GM21528 (cell line): ENCODE data around the gene SPARC.
"Not testable (repeated sequence)": the region's sequence is repeated elsewhere in the genome, so short reads cannot be mapped to it uniquely, and the experiment has no call there.

Experiments used
- ATAC-seq: cut with Tn5 transposase; IDR thresholded peaks from one replicate; pipeline ENCODE4 v1.9.1; 2021; ENCODE audit warnings: mild to moderate bottlenecking, moderate library complexity; ENCODE audit not compliant: unreplicated experiment, low FRiP score

The SPARC gene

DNA sequence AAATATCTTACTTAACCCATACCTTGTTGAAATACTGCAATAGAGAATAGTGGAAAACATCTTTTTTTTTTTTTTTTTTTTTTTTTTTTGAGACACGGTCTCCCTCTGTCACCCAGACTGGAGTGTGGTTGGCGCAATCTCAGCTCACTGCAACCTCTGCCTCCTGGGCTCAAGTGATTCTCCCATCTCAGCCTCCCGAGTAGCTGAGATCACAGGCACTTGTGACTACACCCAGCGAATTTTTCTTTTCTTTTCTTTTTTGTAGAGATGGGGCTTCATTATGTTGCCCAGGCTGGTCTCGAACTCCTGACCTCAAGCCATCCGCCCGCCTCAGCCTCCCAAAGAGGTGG is 6.6 kb downstream of the SPARC start:
- not testable (repeated sequence) for ATAC-seq

DNA sequence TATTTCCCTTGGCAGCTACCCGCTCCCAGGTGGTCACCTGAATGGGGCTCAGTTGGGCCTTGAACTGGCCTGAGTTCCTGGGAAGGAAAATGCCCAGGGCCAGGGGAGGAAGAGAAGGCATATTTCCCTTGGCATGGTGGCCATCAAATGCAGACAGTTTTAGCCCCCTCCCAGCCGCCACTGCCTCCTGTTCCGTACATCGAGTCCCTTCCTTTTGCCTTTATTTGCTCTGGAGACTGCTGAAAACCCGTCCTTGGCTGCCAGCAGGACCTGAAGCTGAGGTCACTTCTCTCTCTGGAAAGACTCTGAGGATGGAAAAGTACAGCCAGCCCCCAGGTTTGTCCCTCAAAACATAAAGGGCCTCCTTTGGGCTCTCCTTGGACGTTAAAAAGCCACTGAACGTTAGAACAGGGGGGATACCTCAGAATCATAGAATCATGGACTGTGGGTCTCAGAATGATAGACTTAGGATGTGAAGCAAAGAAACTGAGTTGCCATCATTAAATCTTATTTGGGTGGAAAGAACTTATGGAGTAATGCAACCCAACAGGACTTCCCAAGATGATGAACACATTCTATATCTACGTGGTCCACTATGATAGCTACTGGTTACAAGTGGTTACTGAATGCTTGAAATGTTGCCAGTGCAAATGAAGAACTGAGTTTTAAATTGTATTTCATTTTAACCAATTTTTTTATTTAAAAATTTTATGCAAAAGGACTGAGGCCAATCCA is 7.1 kb downstream of the SPARC start:
- no peak for ATAC-seq

- ATAC-seq, result no peak
Measured at GRCh38 chr5:151678713-151679112, 8.0 kb downstream of the SPARC start.

- ATAC-seq, result no peak
Measured at GRCh38 chr5:151677776-151678545, 8.8 kb downstream of the SPARC start.

- ATAC-seq, result no peak
Measured at GRCh38 chr5:151676719-151677118, 10.0 kb downstream of the SPARC start.

GRCh38 chr5:151676314-151676712 is 10.4 kb downstream of the SPARC start:
- no peak for ATAC-seq

- ATAC-seq, result no peak
Measured at GRCh38 chr5:151675611-151676313, 11.0 kb downstream of the SPARC start.

DNA sequence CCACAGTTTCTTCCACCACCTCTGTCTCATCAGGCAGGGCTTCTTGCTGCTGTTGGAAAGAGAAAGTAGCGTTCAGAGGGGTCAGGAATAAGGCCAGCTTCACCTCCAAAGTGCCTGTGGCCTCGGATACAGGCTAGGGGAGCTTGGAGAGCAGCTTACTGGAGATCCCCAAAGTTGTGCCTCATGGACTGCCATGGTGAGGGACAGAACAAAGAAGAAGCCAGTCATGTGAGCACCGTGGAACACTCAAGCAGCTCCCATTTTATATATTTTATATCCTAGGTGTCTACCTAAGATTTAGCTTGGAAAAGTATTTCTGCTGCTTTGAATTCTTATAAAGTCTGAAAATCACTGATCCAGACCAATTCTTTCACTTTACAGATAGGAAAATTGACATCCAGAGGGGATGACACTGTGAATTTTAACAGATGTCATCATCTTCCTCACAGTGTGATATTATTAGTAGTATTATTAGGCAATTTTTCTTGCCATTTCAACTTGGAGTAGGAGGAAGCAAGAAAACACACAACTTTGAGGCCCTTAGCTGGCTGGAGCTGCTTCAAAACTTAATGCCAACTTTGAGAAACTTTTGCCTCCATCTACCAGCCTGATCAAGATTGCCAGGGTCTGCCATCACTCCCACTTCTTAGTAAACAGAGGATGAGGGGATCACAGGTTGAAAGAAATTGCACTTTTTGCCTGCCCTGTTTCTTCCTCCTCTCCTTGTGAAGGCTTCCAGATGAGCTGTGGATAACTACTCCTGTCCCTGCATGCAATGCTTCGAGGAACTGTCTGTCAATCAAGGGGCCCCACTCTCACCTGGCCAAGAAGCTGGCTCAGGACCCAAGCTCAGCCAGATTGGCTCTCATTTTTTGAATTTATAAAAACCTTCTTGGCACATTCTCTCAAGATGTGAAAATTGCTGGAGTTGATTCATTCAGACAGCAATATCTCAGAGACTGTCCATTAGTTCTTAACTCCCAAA is 11.8 kb downstream of the SPARC start:
- no peak for ATAC-seq

GRCh38 chr5:151673421-151673820 is 13.3 kb downstream of the SPARC start:
- no peak for ATAC-seq

- ATAC-seq, result no peak
Measured at GRCh38 chr5:151672516-151672915, 14.2 kb downstream of the SPARC start.

- no peak for ATAC-seq
Measured at GRCh38 chr5:151671950-151672349, 14.8 kb downstream of the SPARC start.

- ATAC-seq, result no peak
Measured at GRCh38 chr5:151670953-151671636, 15.6 kb downstream of the SPARC start.

GRCh38 chr5:151670083-151670686 is 16.5 kb downstream of the SPARC start:
- no peak for ATAC-seq

DNA sequence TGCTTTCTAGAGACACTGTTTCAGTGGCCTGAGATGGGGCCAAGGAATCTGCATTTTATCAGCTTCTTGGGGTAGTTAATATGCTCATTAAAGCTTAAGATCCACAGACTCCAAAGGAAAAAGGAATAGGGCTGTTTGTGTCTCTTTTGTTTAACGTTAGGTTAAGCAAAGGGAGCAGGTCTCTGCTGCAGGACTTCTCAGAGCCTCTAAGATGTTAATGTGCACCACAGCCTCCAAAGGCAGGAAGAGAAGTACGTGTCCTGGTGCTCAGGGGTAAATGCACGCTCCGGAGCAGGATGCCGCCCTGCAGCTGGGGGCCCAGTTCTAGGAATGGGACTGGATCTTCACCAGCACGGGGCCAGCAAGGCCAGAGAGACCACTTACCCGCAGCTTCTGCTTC is 19.6 kb downstream of the SPARC start:
- no peak for ATAC-seq

DNA sequence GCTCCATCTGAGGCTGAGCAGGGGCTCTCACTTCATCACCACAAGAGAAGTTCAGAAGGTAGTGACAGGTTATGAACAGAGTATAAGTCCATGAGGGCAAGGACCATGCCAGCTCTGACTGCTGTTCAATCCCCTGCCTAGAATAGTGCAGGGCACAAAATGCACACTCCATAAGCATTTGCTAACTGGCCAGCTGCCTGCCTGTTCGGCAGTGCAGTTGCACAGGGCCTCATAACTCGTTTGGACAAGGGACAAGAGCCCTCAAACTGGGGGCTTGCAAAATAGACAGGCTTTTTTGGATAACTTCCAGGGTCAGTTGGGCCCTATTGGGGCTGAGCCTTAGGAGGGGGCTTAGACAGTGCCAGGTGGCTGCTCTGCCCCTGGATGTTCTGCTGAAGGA is 21.1 kb downstream of the SPARC start:
- ATAC-seq, result no peak

DNA sequence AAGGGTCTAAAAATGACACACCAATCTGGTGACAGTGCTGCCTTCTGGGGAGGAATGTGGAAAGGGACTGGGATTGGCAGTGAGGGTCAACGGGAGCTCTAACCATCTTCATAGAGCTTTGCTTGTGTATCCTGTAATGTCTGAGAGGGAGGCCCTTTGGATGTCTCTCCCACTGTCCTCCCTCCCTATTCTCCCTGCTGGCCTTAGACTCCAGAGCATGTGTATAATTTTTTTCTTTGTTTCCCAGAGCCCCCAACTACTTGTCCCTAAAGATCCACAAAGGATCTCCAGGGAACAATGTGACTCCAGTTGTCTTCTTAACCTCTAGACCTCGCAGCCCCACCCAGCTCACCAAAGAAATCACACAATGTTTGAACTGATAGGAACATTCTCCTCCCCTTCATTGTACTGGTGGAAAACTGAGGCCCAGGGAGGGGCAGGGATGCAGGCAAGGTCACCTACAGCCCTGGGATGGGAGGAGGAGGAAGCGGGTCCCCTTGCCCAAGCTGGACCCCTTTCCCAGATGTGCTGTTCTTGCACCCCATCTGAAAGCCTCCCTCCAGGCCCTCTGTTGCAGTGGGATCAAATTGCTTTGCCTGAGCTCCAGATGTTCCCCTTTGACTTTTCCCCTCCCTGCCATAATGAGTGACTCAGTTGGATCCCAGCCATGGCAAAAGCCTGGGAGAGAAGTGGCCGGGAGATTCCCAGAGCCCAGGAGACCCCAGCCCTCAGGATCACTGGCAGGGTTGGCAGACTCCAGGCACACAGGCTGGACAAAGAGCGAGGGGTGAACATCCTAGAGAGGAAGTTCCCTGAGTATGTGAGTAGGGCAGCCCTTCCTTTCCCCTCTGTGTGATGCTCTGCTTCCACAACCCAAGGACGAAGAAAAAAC is 21.8 kb downstream of the SPARC start:
- no peak for ATAC-seq

DNA sequence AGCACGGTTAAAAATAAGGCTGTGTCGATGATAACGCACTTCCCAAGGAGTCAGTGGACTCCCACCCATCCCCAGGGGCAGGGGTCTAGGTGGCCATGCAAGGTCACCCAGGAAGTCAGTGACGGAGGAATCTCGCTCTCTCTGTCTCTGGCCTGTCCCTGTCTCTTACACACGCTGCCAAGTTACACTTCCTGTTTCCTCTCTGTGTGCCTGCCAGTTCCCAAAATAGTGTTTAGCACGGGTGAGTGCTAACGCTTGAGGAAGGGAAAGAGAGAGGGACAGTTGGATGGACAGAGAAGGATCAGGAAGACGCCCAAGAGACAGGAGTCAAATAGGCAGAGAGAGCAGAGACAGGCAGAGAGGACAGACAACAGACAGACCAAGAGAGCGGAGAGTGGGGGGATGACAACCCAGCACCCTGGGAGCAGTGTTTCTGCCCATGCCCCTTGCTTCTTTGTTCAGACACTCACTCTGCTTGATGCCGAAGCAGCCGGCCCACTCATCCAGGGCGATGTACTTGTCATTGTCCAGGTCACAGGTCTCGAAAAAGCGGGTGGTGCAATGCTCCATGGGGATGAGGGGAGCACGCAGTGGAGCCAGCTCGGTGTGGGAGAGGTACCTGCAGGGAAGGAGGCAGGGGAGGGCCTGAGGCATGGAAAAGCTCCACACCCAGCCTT is 23.0 kb downstream of the SPARC start:
- no peak for ATAC-seq

DNA sequence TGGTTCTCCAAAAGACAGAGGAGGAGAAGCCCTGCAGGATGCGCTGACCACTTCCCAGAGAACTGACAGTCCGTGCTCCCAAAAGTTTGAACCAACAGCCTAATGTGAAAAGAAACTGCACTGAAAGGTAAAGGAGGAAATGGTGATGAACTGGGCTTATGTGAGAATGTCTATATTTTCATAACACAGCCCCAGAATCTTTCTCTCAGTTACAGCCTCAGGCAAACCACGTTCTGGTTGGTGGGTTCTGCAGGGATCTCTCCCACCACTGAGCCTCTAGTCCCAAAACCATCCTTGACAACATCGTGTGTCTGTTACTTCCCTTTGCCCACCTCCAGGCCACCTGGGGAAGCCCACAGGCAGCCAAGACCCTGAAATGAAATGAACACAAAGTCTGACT is 23.9 kb downstream of the SPARC start:
- ATAC-seq, result peak; percentile 49
